Measurements from ENCODE around the gene GLO1. TPM values are rescaled to one million over a fixed set of nuclear protein-coding genes. Genes with fewer than 3 reads are reported as not detected.

Gene GLO1
- total and polyA plus RNA-seq, 8 donors: 4.3 to 132 (median 49.7) TPM

DNA sequence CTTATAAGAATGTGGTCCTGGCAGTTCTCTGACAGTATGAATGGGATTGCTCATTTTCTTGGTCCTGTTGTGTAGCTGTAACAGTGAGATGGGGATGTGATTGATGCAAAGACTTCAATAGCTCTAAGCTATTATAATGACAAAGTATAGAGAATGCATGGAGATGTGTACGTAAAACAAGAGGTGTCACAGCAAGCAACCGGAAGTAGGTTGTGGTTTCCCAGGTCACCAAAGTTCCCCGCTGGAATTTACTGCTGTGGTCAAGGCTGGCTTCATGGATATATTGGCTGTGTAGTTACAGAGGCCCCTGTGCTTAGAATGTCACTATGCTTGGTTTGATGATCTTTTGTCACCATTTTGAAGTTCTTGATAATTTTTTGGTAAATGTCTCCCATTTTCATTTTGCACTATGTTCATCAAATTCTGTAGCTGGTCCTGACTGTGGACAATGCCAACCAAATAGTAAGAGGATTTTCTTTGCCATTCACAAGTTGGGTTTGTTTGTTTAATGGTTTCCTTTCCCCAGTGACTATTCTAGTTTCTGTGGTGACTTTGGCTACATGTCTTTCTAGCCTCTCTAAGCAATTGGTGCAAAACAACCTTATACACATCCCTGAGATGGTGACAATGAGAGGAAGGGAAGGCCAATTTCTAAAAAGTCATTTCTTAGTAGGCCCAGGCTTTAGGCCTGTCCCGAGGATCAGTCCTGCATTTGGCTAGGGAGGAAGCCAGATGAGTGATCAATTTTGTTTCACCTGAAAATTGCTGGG lies 22.7 kb upstream of the GLO1 start:
- intact Hi-C loops (cut with DNase I; ENCODE audit: low total_unique reads): no loop called here
- Histone ChIP-seq H3K4me1 (no peaks in the 10 kb centered on the region), H3K27ac (no peak overlapping the region), H3K9me3 (no peaks in the 10 kb centered on the region), H3K36me3 (no peaks in the 10 kb centered on the region), H3K27me3 (peaks cover 0 to 1% (median 0%) of the 10 kb centered on the region in 3 donors), H3K4me3 (no peak overlapping the region)
- no peak for DNase-seq
- 67 to 83% (median 70%) methylated on average over 4 of the region's 4 CpGs for WGBS, 5 donors
- no peak for TF ChIP-seq POLR2AphosphoS5 (IDR thresholded peaks at IDR 0.05)
- no peak for TF ChIP-seq POLR2A (IDR thresholded peaks at IDR 0.05)
- TF ChIP-seq, protein P1, sequence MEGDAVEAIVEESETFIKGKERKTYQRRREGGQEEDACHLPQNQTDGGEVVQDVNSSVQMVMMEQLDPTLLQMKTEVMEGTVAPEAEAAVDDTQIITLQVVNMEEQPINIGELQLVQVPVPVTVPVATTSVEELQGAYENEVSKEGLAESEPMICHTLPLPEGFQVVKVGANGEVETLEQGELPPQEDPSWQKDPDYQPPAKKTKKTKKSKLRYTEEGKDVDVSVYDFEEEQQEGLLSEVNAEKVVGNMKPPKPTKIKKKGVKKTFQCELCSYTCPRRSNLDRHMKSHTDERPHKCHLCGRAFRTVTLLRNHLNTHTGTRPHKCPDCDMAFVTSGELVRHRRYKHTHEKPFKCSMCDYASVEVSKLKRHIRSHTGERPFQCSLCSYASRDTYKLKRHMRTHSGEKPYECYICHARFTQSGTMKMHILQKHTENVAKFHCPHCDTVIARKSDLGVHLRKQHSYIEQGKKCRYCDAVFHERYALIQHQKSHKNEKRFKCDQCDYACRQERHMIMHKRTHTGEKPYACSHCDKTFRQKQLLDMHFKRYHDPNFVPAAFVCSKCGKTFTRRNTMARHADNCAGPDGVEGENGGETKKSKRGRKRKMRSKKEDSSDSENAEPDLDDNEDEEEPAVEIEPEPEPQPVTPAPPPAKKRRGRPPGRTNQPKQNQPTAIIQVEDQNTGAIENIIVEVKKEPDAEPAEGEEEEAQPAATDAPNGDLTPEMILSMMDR (IDR thresholded peaks at IDR 0.05): no peak
- no peak for TF ChIP-seq EP300 (IDR thresholded peaks at IDR 0.05)

DNA sequence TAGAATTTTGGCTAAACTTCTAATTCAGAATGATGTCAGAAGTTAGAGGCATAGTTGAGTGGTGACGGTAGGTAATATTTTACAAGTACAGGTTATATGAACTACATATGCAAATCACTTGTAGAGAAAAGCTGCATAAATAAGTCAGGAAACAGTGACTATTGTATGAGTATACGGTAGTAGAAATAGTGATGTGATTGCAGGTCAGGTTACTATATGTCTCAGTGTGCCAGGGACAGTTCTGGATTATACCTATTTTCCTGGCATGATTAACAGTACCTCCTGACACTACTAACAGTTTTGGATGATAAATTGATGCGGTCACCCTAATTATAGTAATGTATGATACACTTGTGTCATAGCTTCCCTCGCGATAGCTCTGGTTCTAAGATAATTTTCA lies 21.4 kb upstream of the GLO1 start:
- no peak for DNase-seq
- Histone ChIP-seq H3K27me3 (peaks cover 0 to 13% (median 0%) of the 10 kb centered on the region in 3 donors), H3K27ac (no peak overlapping the region), H3K4me1 (no peaks in the 10 kb centered on the region), H3K36me3 (no peaks in the 10 kb centered on the region), H3K9me3 (no peaks in the 10 kb centered on the region), H3K4me3 (no peak overlapping the region)
- WGBS, 5 donors: 70 to 76% (median 73%) methylated on average over 5 of the region's 5 CpGs
- intact Hi-C loops (cut with DNase I; ENCODE audit: low total_unique reads): no loop called here
- TF ChIP-seq, protein P1 (IDR thresholded peaks at IDR 0.05): no peak
- TF ChIP-seq POLR2AphosphoS5 (IDR thresholded peaks at IDR 0.05): no peak
- no peak for TF ChIP-seq EP300 (IDR thresholded peaks at IDR 0.05)
- no peak for TF ChIP-seq POLR2A (IDR thresholded peaks at IDR 0.05)

DNA sequence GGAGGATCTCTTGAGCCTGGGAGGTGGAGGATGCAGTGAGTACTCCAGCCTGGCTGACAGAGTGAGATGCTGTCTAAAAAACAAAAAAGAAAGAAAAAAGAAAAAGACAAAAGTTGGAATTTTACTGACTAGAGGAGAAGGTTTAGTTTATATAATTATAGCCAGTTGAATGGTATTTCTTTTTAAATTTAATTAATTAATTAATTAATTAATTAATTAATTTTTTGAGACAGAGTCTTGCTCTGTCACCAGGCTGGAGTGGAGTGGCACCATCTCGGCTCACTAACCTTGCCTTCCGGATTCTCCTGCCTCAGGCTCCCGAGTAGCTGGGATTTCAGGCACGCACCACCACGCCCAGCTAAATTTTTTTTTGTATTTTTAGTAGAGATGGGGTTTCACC lies 20.8 kb upstream of the GLO1 start:
- H3K27me3 ChIP-seq: peaks cover 0 to 18% (median 0%) of the 10 kb centered on the region in 3 donors
- H3K36me3 ChIP-seq: no peaks in the 10 kb centered on the region
- 87 to 96% (median 95%) methylated on average over 5 of the region's 5 CpGs for WGBS, 5 donors
- intact Hi-C loops (cut with DNase I; ENCODE audit: low total_unique reads): no loop called here
- DNase-seq: no peak
- H3K4me3 ChIP-seq: no peak overlapping the region
- H3K4me1 ChIP-seq: no peaks in the 10 kb centered on the region
- TF ChIP-seq EP300 (IDR thresholded peaks at IDR 0.05) (no peak), POLR2AphosphoS5 (IDR thresholded peaks at IDR 0.05) (no peak)
- H3K9me3 ChIP-seq: no peaks in the 10 kb centered on the region
- no peak overlapping the region for H3K27ac ChIP-seq

DNA sequence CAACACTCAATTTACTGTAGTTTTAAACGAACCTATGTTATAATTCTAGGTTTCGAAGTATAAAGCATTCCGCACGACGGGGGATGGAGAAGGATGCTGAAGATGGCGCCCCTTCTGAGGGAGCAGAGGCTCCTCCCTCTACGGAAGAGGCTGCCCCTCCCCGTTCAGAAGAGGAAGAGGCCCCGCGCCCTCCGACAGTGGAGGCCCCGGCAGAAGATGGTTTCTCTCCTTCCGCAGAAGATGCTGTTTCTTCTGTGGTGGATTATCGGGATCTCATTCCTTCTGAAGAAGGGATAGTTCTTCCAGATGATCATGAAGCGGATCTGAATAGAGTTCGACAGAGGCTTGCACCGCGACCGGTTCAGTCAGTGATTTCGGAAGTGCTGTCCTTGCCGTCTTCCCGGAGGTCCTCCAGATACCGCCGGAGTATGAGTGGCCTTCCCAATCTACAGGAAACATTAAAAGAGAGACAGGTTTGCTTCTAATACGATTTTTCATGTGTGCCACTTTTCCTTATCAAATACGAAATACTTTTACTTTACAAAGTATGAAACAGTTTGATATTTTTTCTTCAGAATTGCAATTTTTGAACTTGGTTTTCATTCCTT lies 19.9 kb upstream of the GLO1 start:
- WGBS, 5 donors: 92 to 95% (median 93%) methylated on average over 26 of the region's 26 CpGs

More for the DNA sequence above, 19.9 kb upstream of the GLO1 start:
- DNase-seq: no peak
- intact Hi-C loops (cut with DNase I; ENCODE audit: low total_unique reads): no loop called here
- Histone ChIP-seq H3K4me3 (no peak overlapping the region), H3K27me3 (peaks cover 0 to 24% (median 0%) of the 10 kb centered on the region in 3 donors), H3K27ac (no peak overlapping the region), H3K9me3 (no peaks in the 10 kb centered on the region), H3K36me3 (no peaks in the 10 kb centered on the region), H3K4me1 (no peaks in the 10 kb centered on the region)
- no peak for TF ChIP-seq POLR2A (IDR thresholded peaks at IDR 0.05)
- TF ChIP-seq, protein P1 (IDR thresholded peaks at IDR 0.05): no peak
- TF ChIP-seq POLR2AphosphoS5 (IDR thresholded peaks at IDR 0.05): no peak
- TF ChIP-seq EP300 (IDR thresholded peaks at IDR 0.05): no peak

All from stomach (tissue), 9 donors.